ENCODE results near the gene MIEF1.

The MIEF1 gene

DNA sequence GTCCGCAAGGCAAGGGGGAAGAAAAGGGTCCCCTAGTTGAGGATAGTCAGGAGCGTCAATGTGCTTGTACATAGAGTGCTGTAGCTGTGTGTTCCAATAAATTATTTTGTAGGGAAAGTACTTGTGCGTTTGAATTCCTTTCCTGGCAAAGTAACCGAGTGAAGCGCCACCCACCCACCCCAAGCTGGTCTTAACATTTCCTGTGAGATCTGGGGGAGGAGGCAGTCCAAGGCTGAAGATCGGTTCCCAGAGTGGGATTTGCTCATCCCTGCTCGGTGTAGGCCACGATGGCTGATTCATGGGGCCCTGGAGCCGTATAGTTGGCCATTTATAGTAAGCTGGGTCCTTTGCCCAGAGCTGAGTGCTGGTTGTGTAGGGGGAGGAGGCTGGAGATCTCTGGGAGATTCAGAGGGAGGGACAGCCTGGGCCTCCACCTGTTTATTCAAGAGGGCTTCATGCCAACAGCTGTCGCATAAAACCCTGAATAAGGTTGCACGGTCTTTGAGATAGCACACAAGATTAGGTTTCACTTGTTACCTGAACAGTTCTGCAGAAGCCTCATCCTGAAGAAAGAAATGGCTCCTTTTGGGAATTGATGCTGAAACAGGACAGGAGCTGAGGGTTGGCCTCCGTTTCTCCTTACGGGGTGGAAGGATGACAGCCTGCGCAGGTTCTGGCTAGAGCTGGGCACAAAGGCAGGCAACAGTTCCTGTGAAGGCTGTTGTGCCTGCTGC lies 20.6 kb downstream of the MIEF1 start (continued):
- TF ChIP-seq, protein P1, sequence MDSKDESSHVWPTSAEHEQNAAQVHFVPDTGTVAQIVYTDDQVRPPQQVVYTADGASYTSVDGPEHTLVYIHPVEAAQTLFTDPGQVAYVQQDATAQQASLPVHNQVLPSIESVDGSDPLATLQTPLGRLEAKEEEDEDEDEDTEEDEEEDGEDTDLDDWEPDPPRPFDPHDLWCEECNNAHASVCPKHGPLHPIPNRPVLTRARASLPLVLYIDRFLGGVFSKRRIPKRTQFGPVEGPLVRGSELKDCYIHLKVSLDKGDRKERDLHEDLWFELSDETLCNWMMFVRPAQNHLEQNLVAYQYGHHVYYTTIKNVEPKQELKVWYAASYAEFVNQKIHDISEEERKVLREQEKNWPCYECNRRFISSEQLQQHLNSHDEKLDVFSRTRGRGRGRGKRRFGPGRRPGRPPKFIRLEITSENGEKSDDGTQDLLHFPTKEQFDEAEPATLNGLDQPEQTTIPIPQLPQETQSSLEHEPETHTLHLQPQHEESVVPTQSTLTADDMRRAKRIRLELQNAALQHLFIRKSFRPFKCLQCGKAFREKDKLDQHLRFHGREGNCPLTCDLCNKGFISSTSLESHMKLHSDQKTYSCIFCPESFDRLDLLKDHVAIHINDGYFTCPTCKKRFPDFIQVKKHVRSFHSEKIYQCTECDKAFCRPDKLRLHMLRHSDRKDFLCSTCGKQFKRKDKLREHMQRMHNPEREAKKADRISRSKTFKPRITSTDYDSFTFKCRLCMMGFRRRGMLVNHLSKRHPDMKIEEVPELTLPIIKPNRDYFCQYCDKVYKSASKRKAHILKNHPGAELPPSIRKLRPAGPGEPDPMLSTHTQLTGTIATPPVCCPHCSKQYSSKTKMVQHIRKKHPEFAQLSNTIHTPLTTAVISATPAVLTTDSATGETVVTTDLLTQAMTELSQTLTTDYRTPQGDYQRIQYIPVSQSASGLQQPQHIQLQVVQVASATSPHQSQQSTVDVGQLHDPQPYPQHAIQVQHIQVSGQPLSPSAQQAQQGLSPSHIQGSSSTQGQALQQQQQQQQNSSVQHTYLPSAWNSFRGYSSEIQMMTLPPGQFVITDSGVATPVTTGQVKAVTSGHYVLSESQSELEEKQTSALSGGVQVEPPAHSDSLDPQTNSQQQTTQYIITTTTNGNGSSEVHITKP (tag by site-specific recombination; IDR thresholded peaks at IDR 0.05) = peak; percentile 38; the same call in 1 of the 2 replicates
- TF ChIP-seq ZFHX2 (tag by site-specific recombination; conservative IDR thresholded peaks at IDR 0.05) = peak; percentile 46
- TF ChIP-seq TRIM28 (IDR thresholded peaks at IDR 0.05; ENCODE audit: borderline replicate concordance, low read length) = no peak
- TF ChIP-seq, protein P2, sequence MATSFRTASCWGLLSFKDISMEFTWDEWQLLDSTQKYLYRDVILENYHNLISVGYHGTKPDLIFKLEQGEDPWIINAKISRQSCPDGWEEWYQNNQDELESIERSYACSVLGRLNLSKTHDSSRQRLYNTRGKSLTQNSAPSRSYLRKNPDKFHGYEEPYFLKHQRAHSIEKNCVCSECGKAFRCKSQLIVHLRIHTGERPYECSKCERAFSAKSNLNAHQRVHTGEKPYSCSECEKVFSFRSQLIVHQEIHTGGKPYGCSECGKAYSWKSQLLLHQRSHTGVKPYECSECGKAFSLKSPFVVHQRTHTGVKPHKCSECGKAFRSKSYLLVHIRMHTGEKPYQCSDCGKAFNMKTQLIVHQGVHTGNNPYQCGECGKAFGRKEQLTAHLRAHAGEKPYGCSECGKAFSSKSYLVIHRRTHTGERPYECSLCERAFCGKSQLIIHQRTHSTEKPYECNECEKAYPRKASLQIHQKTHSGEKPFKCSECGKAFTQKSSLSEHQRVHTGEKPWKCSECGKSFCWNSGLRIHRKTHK (tag by site-specific recombination; IDR thresholded peaks at IDR 0.05) = no peak
- peak; percentile 48; the same call in 1 of the 2 replicates for TF ChIP-seq SP2 (tag by site-specific recombination; IDR thresholded peaks at IDR 0.05)
- no peak for TF ChIP-seq ZNF214 (tag by site-specific recombination; IDR thresholded peaks at IDR 0.05; ENCODE audit: borderline replicate concordance)
- TF ChIP-seq, protein P3, sequence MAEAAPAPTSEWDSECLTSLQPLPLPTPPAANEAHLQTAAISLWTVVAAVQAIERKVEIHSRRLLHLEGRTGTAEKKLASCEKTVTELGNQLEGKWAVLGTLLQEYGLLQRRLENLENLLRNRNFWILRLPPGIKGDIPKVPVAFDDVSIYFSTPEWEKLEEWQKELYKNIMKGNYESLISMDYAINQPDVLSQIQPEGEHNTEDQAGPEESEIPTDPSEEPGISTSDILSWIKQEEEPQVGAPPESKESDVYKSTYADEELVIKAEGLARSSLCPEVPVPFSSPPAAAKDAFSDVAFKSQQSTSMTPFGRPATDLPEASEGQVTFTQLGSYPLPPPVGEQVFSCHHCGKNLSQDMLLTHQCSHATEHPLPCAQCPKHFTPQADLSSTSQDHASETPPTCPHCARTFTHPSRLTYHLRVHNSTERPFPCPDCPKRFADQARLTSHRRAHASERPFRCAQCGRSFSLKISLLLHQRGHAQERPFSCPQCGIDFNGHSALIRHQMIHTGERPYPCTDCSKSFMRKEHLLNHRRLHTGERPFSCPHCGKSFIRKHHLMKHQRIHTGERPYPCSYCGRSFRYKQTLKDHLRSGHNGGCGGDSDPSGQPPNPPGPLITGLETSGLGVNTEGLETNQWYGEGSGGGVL (tag by site-specific recombination; IDR thresholded peaks at IDR 0.05) = peak; percentile 57
- TF ChIP-seq ZNF514 (tag by site-specific recombination; IDR thresholded peaks at IDR 0.05) = no peak
- TF ChIP-seq HOXD13 (CRISPR knock-in tag; IDR thresholded peaks at IDR 0.05; ENCODE audit: borderline replicate concordance) = no peak
- no peak for TF ChIP-seq ZNF785 (tag by site-specific recombination; IDR thresholded peaks at IDR 0.05)
- TF ChIP-seq ZNF114 (tag by site-specific recombination; IDR thresholded peaks at IDR 0.05) = no peak
- no peak for TF ChIP-seq ZNF521 (tag by site-specific recombination; IDR thresholded peaks at IDR 0.05)
- TF ChIP-seq ZNF10 (tag by site-specific recombination; IDR thresholded peaks at IDR 0.05) = no peak
- no peak for TF ChIP-seq ZNF354C (tag by site-specific recombination; IDR thresholded peaks at IDR 0.05; ENCODE audit: borderline replicate concordance, low read depth)
- no peak for TF ChIP-seq ZSCAN16 (tag by site-specific recombination; IDR thresholded peaks at IDR 0.05)
- TF ChIP-seq ZNF132 (tag by site-specific recombination; IDR thresholded peaks at IDR 0.05; ENCODE audit: borderline replicate concordance) = no peak
- no peak for TF ChIP-seq ZNF394 (tag by site-specific recombination; IDR thresholded peaks at IDR 0.05; ENCODE audit: borderline replicate concordance)
- no peak for TF ChIP-seq GLI2 (tag by site-specific recombination; IDR thresholded peaks at IDR 0.05; ENCODE audit: borderline replicate concordance, low read depth)
- TF ChIP-seq, protein P4, sequence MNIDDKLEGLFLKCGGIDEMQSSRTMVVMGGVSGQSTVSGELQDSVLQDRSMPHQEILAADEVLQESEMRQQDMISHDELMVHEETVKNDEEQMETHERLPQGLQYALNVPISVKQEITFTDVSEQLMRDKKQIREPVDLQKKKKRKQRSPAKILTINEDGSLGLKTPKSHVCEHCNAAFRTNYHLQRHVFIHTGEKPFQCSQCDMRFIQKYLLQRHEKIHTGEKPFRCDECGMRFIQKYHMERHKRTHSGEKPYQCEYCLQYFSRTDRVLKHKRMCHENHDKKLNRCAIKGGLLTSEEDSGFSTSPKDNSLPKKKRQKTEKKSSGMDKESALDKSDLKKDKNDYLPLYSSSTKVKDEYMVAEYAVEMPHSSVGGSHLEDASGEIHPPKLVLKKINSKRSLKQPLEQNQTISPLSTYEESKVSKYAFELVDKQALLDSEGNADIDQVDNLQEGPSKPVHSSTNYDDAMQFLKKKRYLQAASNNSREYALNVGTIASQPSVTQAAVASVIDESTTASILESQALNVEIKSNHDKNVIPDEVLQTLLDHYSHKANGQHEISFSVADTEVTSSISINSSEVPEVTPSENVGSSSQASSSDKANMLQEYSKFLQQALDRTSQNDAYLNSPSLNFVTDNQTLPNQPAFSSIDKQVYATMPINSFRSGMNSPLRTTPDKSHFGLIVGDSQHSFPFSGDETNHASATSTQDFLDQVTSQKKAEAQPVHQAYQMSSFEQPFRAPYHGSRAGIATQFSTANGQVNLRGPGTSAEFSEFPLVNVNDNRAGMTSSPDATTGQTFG (tag by site-specific recombination; IDR thresholded peaks at IDR 0.05; ENCODE audit: borderline replicate concordance) = no peak
- no peak for TF ChIP-seq ZNF621 (tag by site-specific recombination; IDR thresholded peaks at IDR 0.05)
- TF ChIP-seq, protein P5, sequence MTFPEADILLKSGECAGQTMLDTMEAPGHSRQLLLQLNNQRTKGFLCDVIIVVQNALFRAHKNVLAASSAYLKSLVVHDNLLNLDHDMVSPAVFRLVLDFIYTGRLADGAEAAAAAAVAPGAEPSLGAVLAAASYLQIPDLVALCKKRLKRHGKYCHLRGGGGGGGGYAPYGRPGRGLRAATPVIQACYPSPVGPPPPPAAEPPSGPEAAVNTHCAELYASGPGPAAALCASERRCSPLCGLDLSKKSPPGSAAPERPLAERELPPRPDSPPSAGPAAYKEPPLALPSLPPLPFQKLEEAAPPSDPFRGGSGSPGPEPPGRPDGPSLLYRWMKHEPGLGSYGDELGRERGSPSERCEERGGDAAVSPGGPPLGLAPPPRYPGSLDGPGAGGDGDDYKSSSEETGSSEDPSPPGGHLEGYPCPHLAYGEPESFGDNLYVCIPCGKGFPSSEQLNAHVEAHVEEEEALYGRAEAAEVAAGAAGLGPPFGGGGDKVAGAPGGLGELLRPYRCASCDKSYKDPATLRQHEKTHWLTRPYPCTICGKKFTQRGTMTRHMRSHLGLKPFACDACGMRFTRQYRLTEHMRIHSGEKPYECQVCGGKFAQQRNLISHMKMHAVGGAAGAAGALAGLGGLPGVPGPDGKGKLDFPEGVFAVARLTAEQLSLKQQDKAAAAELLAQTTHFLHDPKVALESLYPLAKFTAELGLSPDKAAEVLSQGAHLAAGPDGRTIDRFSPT (tag by site-specific recombination; IDR thresholded peaks at IDR 0.05) = peak; percentile 27; the same call in 1 of the 2 replicates
- peak; percentile 58; the same call in 1 of the 2 replicates for TF ChIP-seq EGR2 (tag by site-specific recombination; IDR thresholded peaks at IDR 0.05; ENCODE audit: low read depth)
- peak; percentile 47; the same call in 1 of the 2 replicates for TF ChIP-seq ZNF660 (tag by site-specific recombination; IDR thresholded peaks at IDR 0.05)
- TF ChIP-seq ZNF341 (tag by site-specific recombination; IDR thresholded peaks at IDR 0.05; ENCODE audit: low read depth) = peak; percentile 72; the same call in 1 of the 2 replicates
- no peak for TF ChIP-seq ZNF558 (tag by site-specific recombination; IDR thresholded peaks at IDR 0.05)
- peak; percentile 26; the same call in 1 of the 2 replicates for TF ChIP-seq SP3 (tag by site-specific recombination; IDR thresholded peaks at IDR 0.05)
- TF ChIP-seq ZSCAN30 (tag by site-specific recombination; IDR thresholded peaks at IDR 0.05) = peak; percentile 55; the same call in 1 of the 2 replicates
- TF ChIP-seq ZNF76 (tag by site-specific recombination; IDR thresholded peaks at IDR 0.05; ENCODE audit: borderline replicate concordance, low read depth) = peak; percentile 55; the same call in 1 of the 2 replicates

All from HEK293 (cell line).